Activated CD8-positive, alpha-beta T cell treated with anti-CD3 and anti-CD28 coated beads for 36 hours (primary cell): ENCODE results near the gene EN1. TPM values are rescaled to one million over a fixed set of nuclear protein-coding genes. Genes with fewer than 3 reads are reported as not detected.

Experiments
- ATAC-seq: fragments of 200-7000 bp; cut with Tn5 transposase; one replicate; pipeline ENCODE4 v1.10.0; 2021; ENCODE audit warnings: mild to moderate bottlenecking, moderate library complexity
- CTCF ChIA-PET: fragments of 350-600 bp; sonication (Branson Sonifier 250); formaldehyde crosslinking; loops from one replicate; lab custom pipeline; 2021; ENCODE audit warnings: antibody characterized with exemption; lab: Charles Lee
- POLR2A ChIA-PET: fragments of 350-600 bp; sonication (Branson Sonifier 250); formaldehyde crosslinking; loops from one replicate; lab custom pipeline; 2021; ENCODE audit warnings: antibody characterized with exemption; lab: Charles Lee
- DNase-seq: peaks from one replicate; pipeline ENCODE4 v3.0.0-alpha.2; 2020
- H3K27ac Mint-ChIP-seq: one replicate; pipeline ENCODE4 v1.8.0; 2021; ENCODE audit warnings: mild to moderate bottlenecking, mixed read lengths
- H3K27me3 Mint-ChIP-seq: one replicate; pipeline ENCODE4 v1.8.0; 2021; ENCODE audit warnings: mixed read lengths
- H3K36me3 Mint-ChIP-seq: one replicate; pipeline ENCODE4 v1.8.0; 2021; ENCODE audit warnings: low read depth, mixed read lengths
- H3K4me1 Mint-ChIP-seq: one replicate; pipeline ENCODE4 v1.8.0; 2021; ENCODE audit warnings: low read depth, mixed read lengths
- H3K4me3 Mint-ChIP-seq: one replicate; pipeline ENCODE4 v1.8.0; 2021; ENCODE audit warnings: mild to moderate bottlenecking, moderate library complexity, mixed read lengths
- H3K9me3 Mint-ChIP-seq: one replicate; pipeline ENCODE4 v1.8.0; 2021; ENCODE audit warnings: mixed read lengths
- CTCF ChIP-seq: fragments of 200-600 bp; IDR thresholded peaks from one replicate; pipeline ENCODE4 v1.8.0; 2022; ENCODE audit warnings: antibody characterized with exemption, mild to moderate bottlenecking
- intact Hi-C: fragments of 100-400 bp; cut with micrococcal nuclease; formaldehyde crosslinking; loops from one replicate; pipeline ENCODE4 v1.10.0; 2022
- total RNA-seq, 2 experiments: library from RNA; stranded (reverse); gene quantifications; one replicate each; pipeline ENCODE4 v1.2.3, GENCODE V29; 2021

EN1 gene
- total RNA-seq, 2 experiments from 2014 or later = not detected

GRCh38 chr2:118848381-118849225, 1.2 kb upstream of the EN1 start:
- intact Hi-C loops = no loop called here
- POLR2A ChIA-PET = no interaction called here
- ATAC-seq (no peak), DNase-seq (no peak)
- Mint-ChIP-seq H3K4me1 (peaks cover 21% of the 10 kb centered on the region), H3K36me3 (no peaks in the 10 kb centered on the region), H3K27me3 (peaks cover 82% of the 10 kb centered on the region), H3K9me3 (no peaks in the 10 kb centered on the region), H3K27ac (no peak overlapping the region), H3K4me3 (peak overlapping the region; percentile 22)
- no peak for TF ChIP-seq CTCF
- CTCF ChIA-PET = interaction anchor here (0.8 to 1.3 kb wide), 2 partner anchors 10 to 627 kb away, joined by 4 to 5 read pairs; no protein-coding TSS in a partner anchor

DNA sequence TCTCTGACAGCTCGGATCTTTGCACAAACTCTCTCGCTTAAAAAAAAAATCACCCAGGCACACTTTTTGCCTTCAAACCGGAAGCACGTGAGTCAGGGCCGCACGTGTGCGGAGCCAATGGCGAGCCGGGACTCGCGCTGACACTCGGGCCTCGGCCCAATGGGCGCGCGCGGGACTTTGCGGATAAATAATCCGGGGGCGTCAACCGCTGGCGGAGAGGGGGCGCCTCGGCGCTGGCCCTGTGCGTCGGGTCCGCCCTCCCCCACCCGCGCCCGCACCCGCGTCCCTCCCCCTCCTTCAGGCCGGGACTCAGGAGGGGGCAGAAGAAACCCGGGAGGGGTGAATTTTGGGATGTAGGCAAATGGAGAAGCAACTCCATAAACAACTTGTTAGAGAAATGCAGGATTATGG, 319 bp upstream of the EN1 start:
- ChIA-PET CTCF (interaction anchor here (1.3 kb wide), 2 partner anchors 8 to 626 kb away, joined by 4 to 7 read pairs; no protein-coding TSS in a partner anchor), POLR2A (no interaction called here)
- H3K4me3 Mint-ChIP-seq = peak overlapping the region; percentile 33
- H3K27ac Mint-ChIP-seq = no peak overlapping the region
- peaks cover 81% of the 10 kb centered on the region for H3K27me3 Mint-ChIP-seq
- ATAC-seq = peak; percentile 34
- no peak for TF ChIP-seq CTCF
- H3K36me3 Mint-ChIP-seq = no peaks in the 10 kb centered on the region
- H3K4me1 Mint-ChIP-seq = peaks cover 19% of the 10 kb centered on the region
- DNase-seq = peak; percentile 45
- no peaks in the 10 kb centered on the region for H3K9me3 Mint-ChIP-seq
- intact Hi-C loops = no loop called here

DNA sequence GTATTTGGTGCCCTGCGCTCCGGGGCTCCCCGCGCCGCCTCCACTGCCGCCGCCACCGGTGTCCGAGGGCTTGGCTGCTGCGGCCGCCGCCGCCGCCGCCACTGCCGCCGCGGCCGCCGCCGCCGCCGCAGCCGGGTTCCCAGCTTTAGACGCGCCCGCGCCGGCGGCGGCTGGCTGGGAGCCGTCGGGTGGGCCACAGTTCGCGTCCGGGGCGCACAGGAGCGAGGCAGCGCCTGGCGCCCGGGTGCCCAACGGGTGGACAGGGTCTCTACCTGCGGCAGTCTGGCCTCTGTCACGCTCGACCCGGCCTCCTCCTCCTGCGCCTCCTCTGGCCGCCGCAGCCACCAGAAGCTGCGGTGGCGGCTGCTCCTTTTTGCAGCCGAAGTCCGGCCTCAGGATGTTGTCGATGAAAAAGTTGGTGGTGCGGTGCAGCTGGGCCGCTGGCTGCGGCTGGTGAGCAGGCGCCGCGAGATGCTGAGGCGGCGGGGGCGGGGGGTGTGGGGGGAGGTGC, 951 bp downstream of the EN1 start:
- CTCF ChIA-PET = interaction anchor here (1.3 to 4.5 kb wide), 2 partner anchors 9 kb away, joined by 7 to 44 read pairs; no protein-coding TSS in a partner anchor
- no peaks in the 10 kb centered on the region for H3K9me3 Mint-ChIP-seq
- no peaks in the 10 kb centered on the region for H3K36me3 Mint-ChIP-seq
- DNase-seq = no peak
- no peak overlapping the region for H3K27ac Mint-ChIP-seq
- peaks cover 22% of the 10 kb centered on the region for H3K4me1 Mint-ChIP-seq
- ATAC-seq = no peak
- TF ChIP-seq CTCF = no peak
- H3K4me3 Mint-ChIP-seq = no peak overlapping the region
- H3K27me3 Mint-ChIP-seq = peaks cover 80% of the 10 kb centered on the region
- POLR2A ChIA-PET = no interaction called here
- intact Hi-C loops = no loop called here

DNA sequence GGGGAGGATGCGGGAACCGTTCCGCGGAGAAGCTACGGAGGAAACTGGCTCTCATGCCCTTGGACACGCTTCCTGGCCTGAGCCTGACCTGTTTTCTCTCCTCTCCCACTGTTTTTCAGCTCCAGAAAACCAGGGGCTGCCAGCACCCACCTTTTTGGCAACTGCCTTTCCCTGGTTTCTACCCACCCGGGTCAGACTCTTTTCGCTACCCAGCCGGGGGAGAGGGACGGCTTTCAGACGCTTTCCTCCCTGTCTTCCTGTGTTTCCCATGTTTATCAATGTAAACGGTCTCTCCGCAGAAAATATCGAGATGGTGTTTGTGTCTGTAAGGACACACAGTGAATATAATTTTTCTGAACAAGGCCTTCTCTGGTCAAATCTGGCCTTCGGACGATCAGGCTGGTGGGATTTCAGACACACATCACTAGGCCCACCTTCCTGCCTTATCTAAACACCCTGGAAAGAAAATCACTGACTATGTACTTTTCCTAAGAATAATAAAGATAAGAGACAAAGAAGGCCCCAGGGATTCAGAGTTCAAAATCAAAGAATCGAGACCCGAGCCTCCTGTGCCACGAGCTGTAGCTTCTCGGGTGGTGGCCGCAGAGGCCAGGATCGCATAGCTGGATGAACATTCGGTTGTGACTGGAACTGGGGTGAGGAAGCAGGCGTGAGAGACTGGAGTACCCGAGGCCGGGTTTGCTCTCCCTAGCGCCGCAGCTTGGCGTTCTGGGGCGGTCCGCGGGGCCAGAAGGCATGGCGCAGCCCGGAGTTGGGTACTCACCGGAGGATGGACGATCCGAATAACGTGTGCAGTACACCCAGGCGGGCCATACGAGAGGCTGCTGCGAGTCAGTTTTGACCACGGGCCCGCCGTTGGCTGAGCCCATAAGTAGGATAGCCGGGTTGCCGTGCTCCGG, 1.7 kb downstream of the EN1 start:
- Mint-ChIP-seq H3K4me1 (peaks cover 22% of the 10 kb centered on the region), H3K36me3 (no peaks in the 10 kb centered on the region), H3K27ac (no peak overlapping the region), H3K27me3 (peaks cover 79% of the 10 kb centered on the region), H3K9me3 (no peaks in the 10 kb centered on the region), H3K4me3 (no peak overlapping the region)
- DNase-seq (no peak), ATAC-seq (no peak)
- no peak for TF ChIP-seq CTCF
- POLR2A ChIA-PET = no interaction called here
- CTCF ChIA-PET = interaction anchor here (1.2 to 4.5 kb wide), 4 partner anchors 9 to 624 kb away, joined by 4 to 44 read pairs (median 6); no protein-coding TSS in a partner anchor
- intact Hi-C loops = no loop called here
